Gastrocnemius medialis (tissue), 4 donors: ENCODE data around the gene GPRIN3. TPM values are rescaled to one million over a fixed set of nuclear protein-coding genes. Genes with fewer than 3 reads are reported as not detected.

ENCODE experiments used
- ATAC-seq, 2 donors: fragments of 150-250 bp; one replicate each; pipeline ENCODE4 v1.9.1; 2016
- DNase-seq, 2 donors: peaks; one replicate each; pipeline ENCODE4 v3.0.0-alpha.2; 2019
- H3K27ac ChIP-seq, 4 donors: fragments of 200-600 bp; sonication (generic); 1 replicate in 1 of 4; 2 replicates in 3 of 4; pipeline ENCODE4 v1.5.1; 2016 to 2018; ENCODE audit warnings: mild to moderate bottlenecking in 2 of 4, moderate library complexity in 1 of 4
- H3K27me3 ChIP-seq, 3 donors: fragments of 200-600 bp; sonication (generic) in 2 of 3; 1 replicate in 1 of 3; 2 replicates in 2 of 3; pipeline versions ENCODE4 v1.5.1 to v1.6.0; 2016 to 2019; ENCODE audit warnings: mild to moderate bottlenecking in 1 of 3, moderate library complexity in 1 of 3
- H3K36me3 ChIP-seq, 2 donors: fragments of 200-600 bp; sonication (generic) in 1 of 2; one replicate each; pipeline ENCODE4 v1.5.1; 2017 to 2018
- H3K4me1 ChIP-seq, 2 donors: fragments of 200-600 bp; sonication (generic) in 1 of 2; one replicate each; pipeline ENCODE4 v1.5.1; 2016 to 2017; ENCODE audit warnings: mild to moderate bottlenecking in 2 of 2
- H3K4me3 ChIP-seq, 4 donors: fragments of 200-600 bp; sonication (generic) in 3 of 4; 1 replicate in 1 of 4; 2 replicates in 3 of 4; pipeline ENCODE4 v1.5.1; 2016 to 2019; ENCODE audit warnings: mild to moderate bottlenecking in 2 of 4
- H3K9me3 ChIP-seq, 3 donors: fragments of 200-600 bp; sonication (generic) in 2 of 3; 1 replicate in 1 of 3; 2 replicates in 2 of 3; pipeline ENCODE4 v1.5.1; 2016 to 2019
- POLR2A ChIP-seq, 2 donors: fragments of 450-650 bp; IDR thresholded peaks; one replicate each; pipeline ENCODE4 v1.6.1; 2017; ENCODE audit warnings: antibody characterized with exemption in 2 of 2, mild to moderate bottlenecking in 2 of 2, moderate library complexity in 2 of 2
- in situ Hi-C, 4 donors: fragments of 200-750 bp; cut with MboI; loops; one replicate each; pipeline versions ENCODE4 v1.15.0 to v1.8.0; 2017; ENCODE audit warnings: low sequenced_read_pairs in 4 of 4
- intact Hi-C: fragments of 100-400 bp; cut with DNase I; formaldehyde crosslinking; loops from one replicate; pipeline ENCODE4 v1.15.1; 2023; ENCODE audit warnings: low total_unique reads
- total RNA-seq, 4 donors: library from RNA; depleted of rRNA; stranded (reverse); fragments of >200 nt; gene quantifications; one replicate each; pipeline versions ENCODE4 v1.1.0 to v1.2.3, GENCODE V29; 2016
- TF ChIP-seq, protein P1 (sequence below), 5 experiments: fragments of 450-650 bp in 3 of 5; fragments of 200-600 bp in 2 of 5; sonication (generic) in 2 of 5; IDR thresholded peaks in 4 of 5; conservative IDR thresholded peaks in 1 of 5; 1 replicate in 4 of 5; 2 replicates in 1 of 5; pipeline ENCODE4 v1.5.1; 2016 to 2019; ENCODE audit warnings: antibody characterized with exemption in 5 of 5, mild to moderate bottlenecking in 3 of 5, moderate library complexity in 3 of 5

Gene GPRIN3
- total RNA-seq, 4 donors from 2014 or later = 1.2 to 3.1 (median 1.8) TPM

DNA sequence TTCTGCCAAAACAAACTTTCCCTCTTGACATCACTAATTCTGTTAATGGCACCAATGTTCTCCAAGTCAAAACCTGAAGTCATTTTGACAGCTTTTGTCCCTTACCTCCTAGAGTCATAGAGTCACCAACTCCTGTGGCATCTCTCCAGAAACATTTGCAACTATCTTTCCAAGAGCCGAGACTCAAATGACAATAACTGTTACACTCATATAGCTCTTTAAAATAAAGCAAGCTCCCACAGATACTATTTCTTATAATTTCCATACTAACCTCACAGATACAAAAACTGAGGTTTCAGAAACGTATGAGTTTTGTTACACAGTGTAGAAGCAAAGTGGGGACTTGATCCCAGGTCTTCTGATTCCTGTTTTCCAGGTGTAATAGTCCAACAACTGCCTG is 18.3 kb downstream of the GPRIN3 start:
- ATAC-seq (no peak), DNase-seq (no peak)
- in situ Hi-C loops (no loop called here), intact Hi-C loops (no loop called here)
- TF ChIP-seq, protein P1, sequence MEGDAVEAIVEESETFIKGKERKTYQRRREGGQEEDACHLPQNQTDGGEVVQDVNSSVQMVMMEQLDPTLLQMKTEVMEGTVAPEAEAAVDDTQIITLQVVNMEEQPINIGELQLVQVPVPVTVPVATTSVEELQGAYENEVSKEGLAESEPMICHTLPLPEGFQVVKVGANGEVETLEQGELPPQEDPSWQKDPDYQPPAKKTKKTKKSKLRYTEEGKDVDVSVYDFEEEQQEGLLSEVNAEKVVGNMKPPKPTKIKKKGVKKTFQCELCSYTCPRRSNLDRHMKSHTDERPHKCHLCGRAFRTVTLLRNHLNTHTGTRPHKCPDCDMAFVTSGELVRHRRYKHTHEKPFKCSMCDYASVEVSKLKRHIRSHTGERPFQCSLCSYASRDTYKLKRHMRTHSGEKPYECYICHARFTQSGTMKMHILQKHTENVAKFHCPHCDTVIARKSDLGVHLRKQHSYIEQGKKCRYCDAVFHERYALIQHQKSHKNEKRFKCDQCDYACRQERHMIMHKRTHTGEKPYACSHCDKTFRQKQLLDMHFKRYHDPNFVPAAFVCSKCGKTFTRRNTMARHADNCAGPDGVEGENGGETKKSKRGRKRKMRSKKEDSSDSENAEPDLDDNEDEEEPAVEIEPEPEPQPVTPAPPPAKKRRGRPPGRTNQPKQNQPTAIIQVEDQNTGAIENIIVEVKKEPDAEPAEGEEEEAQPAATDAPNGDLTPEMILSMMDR (IDR thresholded peaks at IDR 0.05 in 4 of 5, conservative IDR thresholded peaks at IDR 0.05 in 1 of 5) = no peak
- TF ChIP-seq POLR2A (IDR thresholded peaks at IDR 0.05) = no peak
- Histone ChIP-seq H3K27me3 (no peaks in the 10 kb centered on the region), H3K27ac (no peak overlapping the region), H3K36me3 (no peaks in the 10 kb centered on the region), H3K4me3 (no peak overlapping the region), H3K4me1 (no peaks in the 10 kb centered on the region), H3K9me3 (no peaks in the 10 kb centered on the region)

DNA sequence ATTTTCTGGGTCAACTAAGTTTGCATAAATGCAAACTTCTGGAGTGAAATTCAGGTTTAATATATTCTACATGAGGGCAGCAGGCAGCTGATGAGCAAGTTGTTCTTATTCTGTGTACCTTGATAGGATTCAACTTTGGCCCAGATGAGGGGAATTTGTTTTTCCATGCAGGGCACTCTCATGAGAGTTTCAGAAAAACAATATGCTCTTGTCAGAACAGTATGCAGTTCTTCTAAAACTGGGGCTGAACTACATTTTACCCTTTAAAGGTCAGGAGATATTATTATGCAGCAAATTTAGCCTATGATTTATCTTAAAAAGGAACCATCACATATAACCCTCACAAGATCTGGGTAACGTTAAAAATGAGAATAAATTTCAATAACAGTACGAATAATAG is 19.2 kb downstream of the GPRIN3 start:
- ATAC-seq = no peak

DNA sequence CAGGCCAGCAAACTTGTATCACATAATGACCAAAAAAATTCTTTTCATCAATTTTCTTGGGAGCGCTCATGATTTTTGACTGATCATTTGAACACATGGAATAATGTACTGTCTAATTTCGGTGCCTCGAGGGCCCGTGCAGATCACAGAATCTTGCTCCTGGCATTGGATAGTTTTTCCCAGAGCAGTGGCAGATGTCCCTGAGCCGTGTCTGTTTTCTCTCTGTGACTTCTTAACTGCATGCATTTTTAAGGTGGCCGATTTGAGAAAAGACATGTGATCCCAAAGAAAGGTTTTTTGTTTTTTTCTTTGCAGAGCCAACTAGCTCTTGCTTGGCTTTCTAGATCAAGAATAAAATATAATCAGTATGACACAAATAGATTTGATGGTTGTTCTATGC is 19.7 kb downstream of the GPRIN3 start:
- ATAC-seq (no peak), DNase-seq (no peak)
- in situ Hi-C loops = no loop called here
- intact Hi-C loops = no loop called here
- Histone ChIP-seq H3K36me3 (no peaks in the 10 kb centered on the region), H3K4me1 (no peaks in the 10 kb centered on the region), H3K4me3 (no peak overlapping the region), H3K9me3 (no peaks in the 10 kb centered on the region), H3K27me3 (no peaks in the 10 kb centered on the region), H3K27ac (no peak overlapping the region)
- TF ChIP-seq POLR2A (IDR thresholded peaks at IDR 0.05) = no peak
- TF ChIP-seq, protein P1 (IDR thresholded peaks at IDR 0.05 in 4 of 5, conservative IDR thresholded peaks at IDR 0.05 in 1 of 5) = no peak

More for the DNA sequence above, 19.2 kb downstream of the GPRIN3 start:
- no peaks in the 10 kb centered on the region for H3K27me3 ChIP-seq
- H3K36me3 ChIP-seq = no peaks in the 10 kb centered on the region
- no peaks in the 10 kb centered on the region for H3K4me1 ChIP-seq
- H3K9me3 ChIP-seq = no peaks in the 10 kb centered on the region
- intact Hi-C loops (no loop called here), in situ Hi-C loops (no loop called here)
- TF ChIP-seq, protein P1 (IDR thresholded peaks at IDR 0.05 in 4 of 5, conservative IDR thresholded peaks at IDR 0.05 in 1 of 5) = no peak
- TF ChIP-seq POLR2A (IDR thresholded peaks at IDR 0.05) = no peak
- DNase-seq = no peak
- H3K4me3 ChIP-seq = no peak overlapping the region
- no peak overlapping the region for H3K27ac ChIP-seq

DNA sequence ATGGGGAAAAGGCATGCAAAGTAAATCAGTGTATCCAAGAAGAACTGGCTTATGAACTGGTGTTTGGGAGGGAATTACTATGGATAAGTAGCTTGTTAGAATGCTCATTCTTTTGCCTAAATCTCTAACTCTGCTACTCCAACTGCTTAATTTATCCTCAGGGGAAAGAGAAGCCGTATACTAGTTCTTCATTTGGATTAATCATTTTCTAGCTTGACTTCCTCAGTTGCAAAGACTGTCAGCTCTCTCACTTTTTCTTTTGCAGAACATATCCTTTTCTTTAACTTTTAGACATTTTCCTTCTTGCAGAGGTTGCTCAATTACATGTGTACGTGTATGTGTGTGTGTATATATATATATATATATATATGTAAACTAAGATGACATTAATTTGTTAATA is 21.9 kb downstream of the GPRIN3 start:
- H3K27ac ChIP-seq = no peak overlapping the region
- H3K9me3 ChIP-seq = no peaks in the 10 kb centered on the region
- in situ Hi-C loops = no loop called here
- no peaks in the 10 kb centered on the region for H3K27me3 ChIP-seq
- no peaks in the 10 kb centered on the region for H3K36me3 ChIP-seq
- DNase-seq (no peak), ATAC-seq (no peak)
- H3K4me1 ChIP-seq = no peaks in the 10 kb centered on the region
- intact Hi-C loops = no loop called here
- no peak overlapping the region for H3K4me3 ChIP-seq
- no peak for TF ChIP-seq POLR2A (IDR thresholded peaks at IDR 0.05)
- TF ChIP-seq, protein P1 (IDR thresholded peaks at IDR 0.05 in 4 of 5, conservative IDR thresholded peaks at IDR 0.05 in 1 of 5) = no peak

DNA sequence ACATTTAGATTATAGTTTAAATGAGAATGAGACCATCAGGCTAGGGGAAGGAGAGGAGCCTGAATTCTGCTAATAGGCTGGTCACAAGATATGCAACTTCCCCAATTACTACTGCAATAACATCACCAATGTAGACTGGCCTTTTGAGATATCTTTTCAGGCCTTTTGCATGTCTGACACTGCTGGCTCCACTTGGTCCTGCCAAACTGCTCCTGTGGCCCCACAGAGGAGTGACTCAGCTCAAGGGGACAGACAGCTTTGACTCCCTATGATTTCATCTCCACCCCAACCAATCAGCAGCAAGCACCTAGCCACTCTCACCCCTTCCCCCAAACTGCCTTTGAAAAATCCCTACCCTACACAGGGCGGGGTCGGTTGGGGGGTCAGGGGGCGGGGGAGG is 22.8 kb downstream of the GPRIN3 start:
- TF ChIP-seq POLR2A (IDR thresholded peaks at IDR 0.05) = no peak
- TF ChIP-seq, protein P1 (IDR thresholded peaks at IDR 0.05 in 4 of 5, conservative IDR thresholded peaks at IDR 0.05 in 1 of 5) = no peak
- H3K4me1 ChIP-seq = no peaks in the 10 kb centered on the region
- in situ Hi-C loops (no loop called here), intact Hi-C loops (no loop called here)
- H3K36me3 ChIP-seq = no peaks in the 10 kb centered on the region
- H3K27ac ChIP-seq = no peak overlapping the region
- ATAC-seq (no peak), DNase-seq (no peak)
- H3K27me3 ChIP-seq = no peaks in the 10 kb centered on the region
- H3K4me3 ChIP-seq = no peak overlapping the region
- H3K9me3 ChIP-seq = no peaks in the 10 kb centered on the region
